ENCODE data around the gene CFAP161.

Gene CFAP161

DNA sequence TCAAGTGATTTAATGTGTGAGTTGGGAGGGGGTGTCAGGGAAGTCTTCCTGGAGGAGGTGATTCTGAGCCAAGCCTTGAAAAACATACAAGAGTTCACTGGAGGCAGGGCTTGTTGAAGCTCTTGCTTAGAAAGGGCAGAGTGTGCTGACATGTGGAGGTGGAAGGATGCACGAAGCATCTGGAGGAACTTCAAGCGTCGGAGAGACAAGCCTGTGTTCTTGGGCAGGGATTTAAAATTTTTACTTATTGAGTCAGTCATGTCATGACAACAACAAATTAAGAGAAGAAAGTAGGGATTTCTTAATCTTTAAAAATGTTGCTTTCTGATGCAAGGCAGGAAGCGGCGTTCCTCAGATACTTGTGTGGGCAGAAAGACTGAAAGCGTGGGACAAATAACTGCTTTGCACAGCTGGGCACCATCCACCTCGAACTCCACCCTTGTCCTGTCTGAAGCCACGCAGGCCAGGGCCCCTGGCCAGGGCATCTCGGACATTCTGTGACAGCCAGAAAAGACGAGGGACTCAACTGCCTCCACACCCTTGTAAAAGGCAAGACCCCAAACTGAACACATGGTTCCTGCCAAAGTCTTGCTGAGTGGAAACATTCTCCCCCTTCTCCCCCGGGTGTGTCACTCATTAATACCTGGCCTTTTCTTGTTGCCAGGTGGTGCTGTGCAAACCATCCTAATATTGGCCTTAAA is 55.7 kb downstream of the CFAP161 start:
- TF ChIP-seq POLR2AphosphoS5 (IDR thresholded peaks at IDR 0.05; ENCODE audit: low read depth, low read length) (no peak), SIN3A (IDR thresholded peaks at IDR 0.05; ENCODE audit: borderline replicate concordance, insufficient read depth, low read length) (no peak), TAF1 (IDR thresholded peaks at IDR 0.05; ENCODE audit: borderline replicate concordance, insufficient read depth, low read length) (no peak), FOXP2 (optimal IDR thresholded peaks at IDR 0.05; ENCODE audit: borderline replicate concordance, extremely low read depth, extremely low read length, insufficient read depth) (no peak)
- TF ChIP-seq, protein P1, sequence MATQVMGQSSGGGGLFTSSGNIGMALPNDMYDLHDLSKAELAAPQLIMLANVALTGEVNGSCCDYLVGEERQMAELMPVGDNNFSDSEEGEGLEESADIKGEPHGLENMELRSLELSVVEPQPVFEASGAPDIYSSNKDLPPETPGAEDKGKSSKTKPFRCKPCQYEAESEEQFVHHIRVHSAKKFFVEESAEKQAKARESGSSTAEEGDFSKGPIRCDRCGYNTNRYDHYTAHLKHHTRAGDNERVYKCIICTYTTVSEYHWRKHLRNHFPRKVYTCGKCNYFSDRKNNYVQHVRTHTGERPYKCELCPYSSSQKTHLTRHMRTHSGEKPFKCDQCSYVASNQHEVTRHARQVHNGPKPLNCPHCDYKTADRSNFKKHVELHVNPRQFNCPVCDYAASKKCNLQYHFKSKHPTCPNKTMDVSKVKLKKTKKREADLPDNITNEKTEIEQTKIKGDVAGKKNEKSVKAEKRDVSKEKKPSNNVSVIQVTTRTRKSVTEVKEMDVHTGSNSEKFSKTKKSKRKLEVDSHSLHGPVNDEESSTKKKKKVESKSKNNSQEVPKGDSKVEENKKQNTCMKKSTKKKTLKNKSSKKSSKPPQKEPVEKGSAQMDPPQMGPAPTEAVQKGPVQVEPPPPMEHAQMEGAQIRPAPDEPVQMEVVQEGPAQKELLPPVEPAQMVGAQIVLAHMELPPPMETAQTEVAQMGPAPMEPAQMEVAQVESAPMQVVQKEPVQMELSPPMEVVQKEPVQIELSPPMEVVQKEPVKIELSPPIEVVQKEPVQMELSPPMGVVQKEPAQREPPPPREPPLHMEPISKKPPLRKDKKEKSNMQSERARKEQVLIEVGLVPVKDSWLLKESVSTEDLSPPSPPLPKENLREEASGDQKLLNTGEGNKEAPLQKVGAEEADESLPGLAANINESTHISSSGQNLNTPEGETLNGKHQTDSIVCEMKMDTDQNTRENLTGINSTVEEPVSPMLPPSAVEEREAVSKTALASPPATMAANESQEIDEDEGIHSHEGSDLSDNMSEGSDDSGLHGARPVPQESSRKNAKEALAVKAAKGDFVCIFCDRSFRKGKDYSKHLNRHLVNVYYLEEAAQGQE (IDR thresholded peaks at IDR 0.05; ENCODE audit: insufficient read depth in 1 of 2, low read depth in 2 of 2, low read length in 2 of 2), result no peak

DNA sequence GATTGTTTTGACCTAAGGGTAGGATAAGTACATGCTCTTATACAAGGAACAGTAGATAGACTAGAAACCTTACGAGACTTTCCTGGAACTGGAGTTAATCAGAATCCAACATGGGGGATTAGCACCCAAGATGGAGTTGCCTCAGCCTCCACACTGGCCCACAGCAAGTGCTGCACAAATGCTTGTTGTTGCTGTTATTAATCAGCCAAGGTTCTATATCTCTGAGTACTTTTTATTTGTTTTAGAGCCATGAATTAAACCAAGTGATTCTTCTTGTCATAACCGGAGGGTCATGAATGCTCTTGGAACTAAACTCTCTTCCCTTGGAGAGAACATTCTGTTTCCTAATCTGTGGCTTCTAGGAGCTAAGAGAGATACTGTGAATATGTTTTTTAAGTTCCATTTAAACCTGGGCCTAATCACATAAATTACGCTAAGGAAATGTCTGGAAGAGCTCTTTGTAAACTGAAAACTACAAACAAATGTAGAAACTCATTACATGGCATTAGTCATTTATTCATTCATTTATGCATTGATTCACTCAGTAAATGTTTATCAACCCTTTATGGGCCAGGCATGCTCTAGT is 56.9 kb downstream of the CFAP161 start:
- TF ChIP-seq POLR2AphosphoS5 (IDR thresholded peaks at IDR 0.05; ENCODE audit: low read depth, low read length) (no peak), FOXP2 (optimal IDR thresholded peaks at IDR 0.05; ENCODE audit: borderline replicate concordance, extremely low read depth, extremely low read length, insufficient read depth) (no peak), TAF1 (IDR thresholded peaks at IDR 0.05; ENCODE audit: borderline replicate concordance, insufficient read depth, low read length) (no peak), SIN3A (IDR thresholded peaks at IDR 0.05; ENCODE audit: borderline replicate concordance, insufficient read depth, low read length) (no peak)
- TF ChIP-seq, protein P1 (IDR thresholded peaks at IDR 0.05; ENCODE audit: insufficient read depth in 1 of 2, low read depth in 2 of 2, low read length in 2 of 2), result no peak

DNA sequence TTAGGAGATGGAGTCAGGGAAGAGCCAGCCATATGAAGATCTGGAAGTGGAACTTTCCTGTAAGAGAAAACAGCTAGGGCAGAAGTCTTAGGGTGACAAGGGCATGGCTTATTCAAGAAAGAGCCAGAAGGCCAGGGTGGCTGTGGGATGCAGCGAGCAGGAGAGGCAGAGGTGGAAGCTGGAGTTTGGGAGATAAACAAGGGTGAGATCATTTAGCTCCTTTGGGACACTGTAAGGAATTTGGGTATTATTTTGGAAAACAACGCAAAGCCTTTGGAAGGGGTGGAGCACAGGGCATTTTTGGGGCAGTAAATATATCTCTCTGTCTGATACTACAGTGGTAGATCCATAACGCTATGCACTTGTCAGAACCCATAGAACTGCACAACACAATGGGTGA is 57.6 kb downstream of the CFAP161 start:
- TF ChIP-seq, protein P1 (IDR thresholded peaks at IDR 0.05; ENCODE audit: insufficient read depth in 1 of 2, low read depth in 2 of 2, low read length in 2 of 2), result no peak
- TF ChIP-seq TAF1 (IDR thresholded peaks at IDR 0.05; ENCODE audit: borderline replicate concordance, insufficient read depth, low read length) (no peak), FOXP2 (optimal IDR thresholded peaks at IDR 0.05; ENCODE audit: borderline replicate concordance, extremely low read depth, extremely low read length, insufficient read depth) (no peak), POLR2AphosphoS5 (IDR thresholded peaks at IDR 0.05; ENCODE audit: low read depth, low read length) (no peak), SIN3A (IDR thresholded peaks at IDR 0.05; ENCODE audit: borderline replicate concordance, insufficient read depth, low read length) (no peak)

DNA sequence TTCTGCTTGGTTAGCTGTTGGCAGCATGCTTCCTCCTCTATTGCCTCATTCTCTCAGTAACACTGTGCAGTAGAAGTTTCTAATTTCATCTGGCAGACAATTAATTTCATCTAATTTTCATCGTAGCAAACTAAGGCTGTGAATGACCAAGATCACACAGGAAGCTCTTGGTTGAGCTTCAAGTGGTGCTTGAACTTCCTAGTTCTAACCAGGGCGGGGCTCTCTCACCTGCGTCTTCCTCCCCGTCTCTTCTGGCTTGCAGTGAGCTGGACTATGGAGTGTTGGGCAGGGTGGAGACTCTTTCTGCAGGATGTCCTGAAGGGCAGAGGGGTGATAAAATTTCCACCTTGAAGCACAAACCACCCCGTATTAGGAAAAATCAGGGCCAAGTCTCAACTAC is 60.7 kb downstream of the CFAP161 start:
- TF ChIP-seq POLR2AphosphoS5 (IDR thresholded peaks at IDR 0.05; ENCODE audit: low read depth, low read length), result no peak
- no peak for TF ChIP-seq SIN3A (IDR thresholded peaks at IDR 0.05; ENCODE audit: borderline replicate concordance, insufficient read depth, low read length)
- no peak for TF ChIP-seq TAF1 (IDR thresholded peaks at IDR 0.05; ENCODE audit: borderline replicate concordance, insufficient read depth, low read length)
- TF ChIP-seq FOXP2 (optimal IDR thresholded peaks at IDR 0.05; ENCODE audit: borderline replicate concordance, extremely low read depth, extremely low read length, insufficient read depth), result no peak
- TF ChIP-seq, protein P1 (IDR thresholded peaks at IDR 0.05; ENCODE audit: insufficient read depth in 1 of 2, low read depth in 2 of 2, low read length in 2 of 2), result no peak
